Right lung (tissue), 5 donors: ENCODE results near the gene LHFPL2. TPM values are rescaled to one million over a fixed set of nuclear protein-coding genes. Genes with fewer than 3 reads are reported as not detected.
A peak's percentile ranks its signal among the peaks of the same experiment; 100 is the strongest.

Experiments
- DNase-seq, 2 donors: peaks; one replicate each; pipeline ENCODE4 v3.0.0-alpha.2; 2013
- polyA plus RNA-seq, 5 donors: library from polyadenylated mRNA; unstranded; fragments of 120-200 nt; gene quantifications; one replicate each; pipeline versions ENCODE4 v1.2.1 to v1.2.3, GENCODE V29; 2013; ENCODE audit warnings: inconsistent platforms in 1 of 5, low replicate concordance in 1 of 5; ENCODE audit not compliant: insufficient read length in 5 of 5, insufficient read depth in 1 of 5

Gene LHFPL2
- polyA plus RNA-seq, 5 donors = 36.8 to 50.9 (median 43.8) TPM

DNA sequence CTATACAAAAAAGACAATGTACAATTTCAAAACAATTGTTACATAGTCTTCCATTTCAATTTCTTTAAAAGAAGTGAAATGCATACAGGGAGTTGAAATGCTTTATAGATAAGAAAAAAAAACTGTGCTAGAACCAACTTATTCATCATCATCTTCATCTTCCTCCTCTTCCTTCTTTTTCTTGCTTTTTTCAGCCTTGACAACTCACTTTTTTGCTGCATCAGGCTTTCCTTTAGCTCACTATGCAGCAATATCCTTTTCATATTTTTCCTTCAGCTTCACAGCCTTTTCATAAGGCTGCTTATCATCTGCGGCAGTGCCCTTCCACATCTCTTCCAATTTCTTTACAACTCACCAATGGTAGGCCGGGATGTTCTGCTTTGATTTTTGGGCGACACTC is 4.4 kb downstream of the LHFPL2 start:
- DNase-seq = no peak

DNA sequence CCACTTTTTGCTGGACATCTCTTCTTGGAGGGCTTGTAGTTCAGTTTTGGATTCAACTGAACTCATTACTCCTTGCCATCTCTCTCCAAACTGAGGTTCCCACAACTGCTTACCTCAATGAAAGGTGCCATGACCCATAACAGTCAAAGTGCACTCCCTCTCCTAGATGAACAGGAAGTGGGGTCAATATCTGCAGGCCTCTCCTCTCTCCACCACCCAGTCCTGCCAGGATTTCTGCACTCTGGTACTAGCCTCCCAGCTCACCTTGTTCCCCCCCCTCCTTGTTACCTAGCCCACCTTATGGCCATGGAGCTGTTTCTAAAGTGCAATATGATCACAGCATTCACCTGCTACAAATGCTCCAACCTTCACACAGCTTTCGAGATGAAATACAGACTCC is 5.9 kb downstream of the LHFPL2 start:
- no peak for DNase-seq

DNA sequence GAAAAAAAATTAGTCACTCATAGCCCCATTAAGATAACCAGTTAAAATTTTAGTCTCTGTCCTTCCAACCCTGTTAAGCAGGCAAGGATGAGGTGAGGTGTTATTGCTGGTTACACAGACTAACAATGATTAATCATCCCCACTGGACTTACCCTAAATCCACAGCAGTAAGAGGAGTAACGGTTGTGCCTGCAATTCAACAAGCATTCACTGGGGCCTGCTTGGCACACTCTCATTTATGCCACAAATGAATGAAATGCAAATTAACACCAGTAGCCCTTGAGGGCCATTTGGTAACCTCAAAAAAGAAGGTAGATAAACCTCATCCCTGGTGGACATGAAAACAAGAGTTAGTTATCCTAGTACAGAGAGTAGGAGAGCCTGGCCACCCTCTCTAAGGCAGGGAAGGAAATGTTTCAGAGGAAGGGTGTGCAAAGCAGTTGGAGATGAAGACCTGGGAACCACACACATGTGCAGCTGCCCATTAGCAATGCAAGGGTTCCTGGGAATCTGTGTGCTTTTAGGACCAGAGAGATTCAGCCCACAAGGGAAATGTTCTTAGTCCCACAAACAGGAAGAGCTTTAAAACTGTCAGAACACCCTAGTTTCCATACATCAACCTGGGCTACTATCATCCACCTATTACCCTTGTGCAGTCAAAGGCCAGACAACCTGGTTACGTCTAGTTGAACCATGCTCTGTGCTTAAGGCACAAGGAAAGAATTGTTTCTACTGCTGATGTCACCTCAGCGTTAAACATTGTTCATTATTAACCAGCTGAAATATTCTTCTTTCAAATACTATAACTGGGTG is 7.7 kb downstream of the LHFPL2 start:
- no peak for DNase-seq

- no peak for DNase-seq
Observed at GRCh38 chr5:78639791-78640190, 8.8 kb downstream of the LHFPL2 start.

DNA sequence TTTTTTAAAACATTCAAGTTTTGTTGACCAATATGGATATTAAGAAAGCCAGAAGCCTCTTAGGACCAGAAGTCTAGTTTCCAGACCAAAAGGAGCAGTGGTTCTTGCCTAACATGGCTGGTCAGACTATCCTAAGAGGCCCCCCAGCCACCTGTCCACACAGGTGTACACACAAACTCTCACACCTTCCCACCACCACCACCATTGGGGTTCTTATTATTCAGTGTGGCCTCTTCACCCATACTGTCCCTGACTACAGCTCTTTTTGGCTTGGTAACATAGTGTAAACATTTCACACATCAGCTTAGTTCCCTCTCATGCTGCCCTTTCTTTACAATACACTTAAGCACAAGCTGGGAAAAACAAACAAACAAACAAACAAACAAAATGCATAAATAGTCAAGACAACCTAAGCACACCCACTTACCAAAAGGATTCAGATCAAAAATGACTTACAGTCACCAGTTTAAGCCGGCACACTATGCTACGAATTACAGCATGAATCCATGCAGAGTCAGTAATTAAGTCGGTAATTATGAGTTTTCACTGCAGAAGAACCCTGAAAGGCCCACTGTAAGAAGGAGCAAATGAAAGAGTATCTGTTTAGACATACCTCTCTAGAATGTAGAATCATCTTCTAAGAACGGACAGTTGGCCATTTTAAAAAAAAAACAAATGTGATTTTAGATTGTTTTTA is 9.5 kb downstream of the LHFPL2 start:
- no peak for DNase-seq

DNA sequence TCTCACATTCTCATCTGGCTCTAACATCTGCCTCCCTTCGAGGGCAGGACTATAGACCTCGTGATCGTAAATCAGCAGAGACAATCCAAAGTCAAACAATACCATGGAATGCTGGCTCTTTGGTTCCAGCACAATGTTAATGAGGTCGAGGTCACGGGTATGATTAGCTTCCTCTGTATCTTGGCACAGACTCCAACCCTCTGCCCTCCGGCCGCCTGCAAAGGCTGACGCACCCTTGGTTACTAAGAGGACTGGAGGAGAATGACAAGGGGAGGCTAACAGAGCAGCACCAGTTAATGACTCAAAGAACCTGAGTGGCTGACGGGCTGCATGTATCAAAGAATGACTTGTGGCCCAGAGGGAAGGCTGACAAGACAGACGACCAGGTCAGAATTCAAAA is 10.1 kb downstream of the LHFPL2 start:
- peak; percentile 42 to 46 for DNase-seq

GRCh38 chr5:78637468-78637867 is 11.1 kb downstream of the LHFPL2 start:
- no peak for DNase-seq

GRCh38 chr5:78636682-78637081 is 11.9 kb downstream of the LHFPL2 start:
- DNase-seq = no peak

- DNase-seq = no peak
Observed at GRCh38 chr5:78634634-78635033, 13.9 kb downstream of the LHFPL2 start.

GRCh38 chr5:78634229-78634628 is 14.3 kb downstream of the LHFPL2 start:
- no peak for DNase-seq

GRCh38 chr5:78633700-78634099 is 14.9 kb downstream of the LHFPL2 start:
- no peak for DNase-seq

- no peak for DNase-seq
Observed at GRCh38 chr5:78632467-78632866, 16.1 kb downstream of the LHFPL2 start.

DNA sequence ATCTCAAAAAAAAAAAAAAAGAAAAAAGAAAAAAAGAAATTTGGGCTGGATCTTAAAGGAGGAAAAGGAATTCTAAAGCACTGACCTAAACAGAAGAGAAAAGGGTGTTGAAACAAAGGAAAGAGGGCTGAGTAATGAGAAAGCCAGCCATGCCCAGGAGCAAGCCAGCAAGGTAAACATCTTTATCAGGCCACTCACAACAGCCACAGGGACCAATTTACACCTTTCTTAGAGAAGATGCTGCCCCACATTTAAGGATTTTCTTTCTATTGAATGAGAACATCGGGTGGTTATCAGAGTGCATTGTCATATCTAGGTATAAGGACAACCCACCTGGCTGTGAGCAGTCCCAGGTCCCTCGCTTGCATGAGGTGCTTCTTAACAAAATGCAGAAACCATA is 16.6 kb downstream of the LHFPL2 start:
- DNase-seq = no peak

DNA sequence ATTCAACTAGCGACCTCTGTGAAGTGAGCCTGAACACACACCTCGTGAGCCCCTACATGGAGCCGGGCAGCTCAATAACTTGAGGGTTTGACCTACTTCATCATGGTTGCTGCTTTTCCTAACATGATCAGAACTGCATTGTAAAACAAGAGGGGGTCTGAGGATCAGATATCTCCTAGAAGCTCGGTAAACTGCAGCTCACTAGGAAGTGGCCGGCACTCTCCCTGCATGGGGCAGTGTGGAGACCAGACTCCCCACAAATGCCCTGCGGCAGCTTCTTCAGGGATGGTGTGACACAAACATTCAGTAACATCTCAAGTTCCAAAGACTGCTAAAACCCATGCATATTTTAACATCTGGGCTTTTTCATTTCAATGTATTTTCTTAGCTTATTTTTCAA is 18.5 kb downstream of the LHFPL2 start:
- no peak for DNase-seq

DNA sequence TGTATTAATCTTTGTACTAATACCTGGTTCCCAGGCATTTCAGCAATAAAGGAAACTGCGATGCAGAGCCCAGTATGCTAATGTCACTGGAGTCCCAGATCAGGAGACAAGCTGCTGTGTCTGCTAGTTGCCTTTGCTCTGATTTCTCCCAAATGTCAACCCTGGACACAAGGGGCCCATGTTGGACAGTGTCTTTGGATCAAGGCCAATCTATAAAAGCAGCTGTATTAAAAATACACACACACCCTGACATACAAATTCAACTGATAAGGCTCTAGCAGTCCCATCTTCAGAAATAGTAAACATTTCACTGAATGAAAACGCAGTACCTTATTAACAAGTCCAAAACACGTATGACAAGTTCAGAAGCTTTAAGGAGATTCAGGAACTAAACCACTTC is 18.9 kb downstream of the LHFPL2 start:
- DNase-seq = no peak

GRCh38 chr5:78628270-78628992 is 20.1 kb downstream of the LHFPL2 start:
- DNase-seq = no peak

GRCh38 chr5:78627766-78628165 is 20.8 kb downstream of the LHFPL2 start:
- DNase-seq = no peak

- DNase-seq = no peak
Observed at GRCh38 chr5:78627175-78627574, 21.4 kb downstream of the LHFPL2 start.

- peak; percentile 52 to 57 for DNase-seq
Observed at GRCh38 chr5:78626009-78626571, 22.5 kb downstream of the LHFPL2 start.

DNA sequence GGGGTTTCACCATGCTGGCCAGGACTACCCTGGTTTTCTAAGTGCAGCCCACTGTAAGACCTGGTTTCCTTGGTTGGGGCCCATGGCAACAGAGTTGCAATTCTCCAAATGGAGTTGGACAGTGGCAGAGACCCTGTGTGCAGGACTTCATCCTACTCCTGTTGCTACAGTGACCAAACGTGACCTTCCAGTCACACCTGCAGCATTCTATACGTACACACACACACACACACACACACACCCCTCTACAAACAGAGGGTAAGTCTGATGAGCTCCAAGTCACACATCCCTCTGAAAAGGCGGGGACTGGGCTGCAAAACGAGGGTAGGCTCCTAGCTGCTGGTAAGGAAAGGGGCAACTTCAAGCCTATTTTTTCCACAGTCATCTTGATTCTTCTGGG is 23.6 kb downstream of the LHFPL2 start:
- no peak for DNase-seq

- DNase-seq = no peak
Observed at GRCh38 chr5:78624011-78624541, 24.5 kb downstream of the LHFPL2 start.

- DNase-seq = no peak
Observed at GRCh38 chr5:78622302-78622971, 26.1 kb downstream of the LHFPL2 start.
